Measurements from ENCODE around the gene ABCC6. TPM values are rescaled to one million over a fixed set of nuclear protein-coding genes. Genes with fewer than 3 reads are reported as not detected.

ABCC6 gene
- polyA plus RNA-seq, 1 of the 3 experiments (the other 2 are of a cell fraction): 0.71 TPM

- ChIA-PET CTCF (interaction anchor here (1.0 to 1.2 kb wide), 2 partner anchors 45 to 271 kb away, joined by 4 to 5 read pairs; no protein-coding TSS in a partner anchor), POLR2A (no interaction called here)
- H3K27ac ChIP-seq (ENCODE audit: low read depth in 2 of 2, low read length in 1 of 2): no peak overlapping the region; a peak in 1 of 4 replicates
- 90% methylated on average over 4 of the region's 5 CpGs for WGBS (ENCODE audit: low lambda C conversion rate)
- no peaks in the 10 kb centered on the region for H3K79me2 ChIP-seq (ENCODE audit: insufficient read depth)
- no peaks in the 10 kb centered on the region for H3K9me2 ChIP-seq
- H3K27me3 ChIP-seq (ENCODE audit: insufficient read depth): no peaks in the 10 kb centered on the region
- no peaks in the 10 kb centered on the region for H4K20me1 ChIP-seq (ENCODE audit: insufficient read depth)
- peaks cover 11 to 24% of the 10 kb centered on the region in 2 experiments for H3K36me3 ChIP-seq (replicated peaks in 1 of 2; ENCODE audit: control insufficient read depth in 1 of 2, insufficient read depth in 2 of 2, low read length in 1 of 2)
- no peak overlapping the region for H3K4me3 ChIP-seq (ENCODE audit: low read depth in 2 of 2, low read length in 1 of 2)
- no peak overlapping the region for H3K9ac ChIP-seq
- no peak overlapping the region for H2AFZ ChIP-seq (ENCODE audit: low read depth)
- TF ChIP-seq GABPA (IDR thresholded peaks at IDR 0.05; ENCODE audit: low read depth): no peak
- no peak for TF ChIP-seq NRF1 (IDR thresholded peaks at IDR 0.05; ENCODE audit: low read depth, low read length)
- no peak for TF ChIP-seq FOXM1 (IDR thresholded peaks at IDR 0.05; ENCODE audit: low read depth)
- TF ChIP-seq PBX3 (IDR thresholded peaks at IDR 0.05): no peak
- TF ChIP-seq RCOR1 (IDR thresholded peaks at IDR 0.05; ENCODE audit: low read length): no peak
- TF ChIP-seq FOSL2 (IDR thresholded peaks at IDR 0.05; ENCODE audit: borderline replicate concordance, low read depth): no peak
- no peak for TF ChIP-seq RAD21 (IDR thresholded peaks at IDR 0.05; ENCODE audit: low read length)
- TF ChIP-seq RXRA (IDR thresholded peaks at IDR 0.05; ENCODE audit: borderline replicate concordance, low read depth): no peak
- no peak for TF ChIP-seq EZH2phosphoT487 (IDR thresholded peaks at IDR 0.05; ENCODE audit: borderline replicate concordance, low read depth)
- no peak for TF ChIP-seq TAF1 (IDR thresholded peaks at IDR 0.05; ENCODE audit: borderline replicate concordance, low read depth, low read length)
- no peak for TF ChIP-seq SMC3 (IDR thresholded peaks at IDR 0.05; ENCODE audit: low read depth, low read length)
- TF ChIP-seq RFX5 (IDR thresholded peaks at IDR 0.05; ENCODE audit: low read length): no peak
- TF ChIP-seq EP300 (IDR thresholded peaks at IDR 0.05; ENCODE audit: borderline replicate concordance in 1 of 2, low read depth in 1 of 2, low read length in 1 of 2): no peak
- TF ChIP-seq NFIC (IDR thresholded peaks at IDR 0.05; ENCODE audit: borderline replicate concordance): no peak
- no peak for TF ChIP-seq ZBTB33 (IDR thresholded peaks at IDR 0.05; ENCODE audit: borderline replicate concordance, low read depth)
- no peak for TF ChIP-seq ELF1 (IDR thresholded peaks at IDR 0.05)
- no peak for TF ChIP-seq TCF12 (IDR thresholded peaks at IDR 0.05)
- no peak for DNase-seq
- no peaks in the 10 kb centered on the region for H3K9me3 ChIP-seq
- H3K4me1 ChIP-seq (ENCODE audit: control insufficient read depth in 1 of 2, insufficient read depth in 2 of 2, low read depth in 1 of 2, low read length in 1 of 2): peaks cover 0 to 32% of the 10 kb centered on the region in 2 experiments; a peak in 1 of 4 replicates
- H3F3A ChIP-seq (replicated peaks; ENCODE audit: insufficient read depth): peaks cover 3% of the 10 kb centered on the region
- no peak overlapping the region for H3K4me2 ChIP-seq
Measured at GRCh38 chr16:16145286-16145685, 78.0 kb downstream of the ABCC6 start.

GRCh38 chr16:16144416-16144815 lies 78.9 kb downstream of the ABCC6 start:
- Histone ChIP-seq H4K20me1 (ENCODE audit: insufficient read depth) (no peaks in the 10 kb centered on the region), H3F3A (replicated peaks; ENCODE audit: insufficient read depth) (peaks cover 3% of the 10 kb centered on the region), H3K9ac (no peak overlapping the region), H3K4me3 (ENCODE audit: low read depth in 2 of 2, low read length in 1 of 2) (no peak overlapping the region), H3K79me2 (ENCODE audit: insufficient read depth) (no peaks in the 10 kb centered on the region), H3K9me3 (no peaks in the 10 kb centered on the region), H3K4me1 (ENCODE audit: control insufficient read depth in 1 of 2, insufficient read depth in 2 of 2, low read depth in 1 of 2, low read length in 1 of 2) (peaks cover 0 to 26% of the 10 kb centered on the region in 2 experiments; a peak in 1 of 4 replicates), H3K27me3 (ENCODE audit: insufficient read depth) (no peaks in the 10 kb centered on the region), H3K27ac (ENCODE audit: low read depth in 2 of 2, low read length in 1 of 2) (no peak overlapping the region), H3K36me3 (replicated peaks in 1 of 2; ENCODE audit: control insufficient read depth in 1 of 2, insufficient read depth in 2 of 2, low read length in 1 of 2) (peaks cover 19 to 31% of the 10 kb centered on the region in 2 experiments), H3K4me2 (no peak overlapping the region), H3K9me2 (no peaks in the 10 kb centered on the region), H2AFZ (ENCODE audit: low read depth) (no peak overlapping the region)
- TF ChIP-seq MEF2A (IDR thresholded peaks at IDR 0.05; ENCODE audit: borderline replicate concordance, low read depth): no peak
- TF ChIP-seq JUND (IDR thresholded peaks at IDR 0.05): no peak
- no peak for TF ChIP-seq MAX (IDR thresholded peaks at IDR 0.05; ENCODE audit: low read depth)
- no peak for TF ChIP-seq NFIC (IDR thresholded peaks at IDR 0.05; ENCODE audit: borderline replicate concordance)
- no peak for TF ChIP-seq CHD2 (IDR thresholded peaks at IDR 0.05; ENCODE audit: low read length, partially characterized antibody)
- DNase-seq: no peak
- CTCF ChIA-PET: interaction anchor here (1.2 kb wide), 1 partner anchor 270 kb away, joined by 5 read pairs; no protein-coding TSS in a partner anchor
- 92% methylated on average over 5 of the region's 5 CpGs for WGBS (ENCODE audit: low lambda C conversion rate)
- POLR2A ChIA-PET: no interaction called here

All from SK-N-SH (cell line).